Keratinocyte (primary cell): ENCODE data around the gene IQGAP3. TPM values are rescaled to one million over a fixed set of nuclear protein-coding genes. Genes with fewer than 3 reads are reported as not detected.

Experiments
- DNase-seq: peaks from one replicate; pipeline ENCODE4 v3.0.0-alpha.2; 2011; ENCODE audit warnings: low read depth, missing footprints, low spot score
- FAIRE-seq: peaks from 2 replicates; lab custom pipeline; 2011; peaks lifted over from hg19 to GRCh38; lab: Jason Lieb, UNC
- H2AFZ ChIP-seq: 2 replicates; pipeline ENCODE4 v1.6.0; 2012; ENCODE audit warnings: low read length, control low read depth, inconsistent platforms; ENCODE audit not compliant: control insufficient read depth
- H3K27ac ChIP-seq: 2 replicates; pipeline ENCODE4 v1.5.1; 2011; ENCODE audit warnings: low read length; ENCODE audit not compliant: control insufficient read depth, insufficient read depth
- H3K27me3 ChIP-seq: 3 replicates; pipeline ENCODE4 v1.6.0; 2011; ENCODE audit warnings: low read length; ENCODE audit not compliant: control insufficient read depth, insufficient read depth; ENCODE audit errors: extremely low read depth
- H3K36me3 ChIP-seq, 2 experiments: 2 replicates in 1 of 2; 3 replicates in 1 of 2; pipeline ENCODE4 v1.5.1; 2011; ENCODE audit warnings: low read length in 2 of 2, mild to moderate bottlenecking in 1 of 2; ENCODE audit not compliant: control insufficient read depth in 2 of 2, insufficient read depth in 2 of 2; ENCODE audit errors: extremely low read depth in 1 of 2
- H3K4me1 ChIP-seq: 3 replicates; pipeline ENCODE4 v1.5.1; 2011; ENCODE audit warnings: low read length; ENCODE audit not compliant: control insufficient read depth, insufficient read depth; ENCODE audit errors: extremely low read depth
- H3K4me2 ChIP-seq: 3 replicates; pipeline ENCODE4 v1.6.0; 2011; ENCODE audit warnings: low read depth, low read length; ENCODE audit not compliant: control insufficient read depth, insufficient read depth; ENCODE audit errors: extremely low read depth
- H3K4me3 ChIP-seq, 3 experiments: fragments of 200-600 bp in 1 of 3; sonication (generic) in 1 of 3; 2 replicates in 2 of 3; 3 replicates in 1 of 3; pipeline ENCODE4 v1.5.1; 2011 to 2016; ENCODE audit warnings: low read length in 3 of 3, mild to moderate bottlenecking in 3 of 3, control low read depth in 2 of 3, inconsistent platforms in 1 of 3, low read depth in 1 of 3, mixed read lengths in 1 of 3, mixed run types in 1 of 3, moderate library complexity in 1 of 3; ENCODE audit not compliant: control insufficient read depth in 2 of 3, insufficient read depth in 2 of 3; ENCODE audit errors: extremely low read depth in 1 of 3
- H3K79me2 ChIP-seq: 2 replicates; pipeline ENCODE4 v1.6.0; 2012; ENCODE audit warnings: low read length; ENCODE audit not compliant: control insufficient read depth, insufficient read depth
- H3K9ac ChIP-seq: 3 replicates; pipeline ENCODE4 v1.6.0; 2011; ENCODE audit warnings: low read length; ENCODE audit not compliant: control insufficient read depth, insufficient read depth; ENCODE audit errors: extremely low read depth
- H3K9me1 ChIP-seq: 3 replicates; pipeline ENCODE4 v1.6.0; 2011; ENCODE audit warnings: low read length; ENCODE audit not compliant: control insufficient read depth, insufficient read depth; ENCODE audit errors: extremely low read depth
- H3K9me3 ChIP-seq: 2 replicates; pipeline ENCODE4 v1.5.1; 2012; ENCODE audit warnings: low read depth, low read length; ENCODE audit not compliant: control insufficient read depth
- H4K20me1 ChIP-seq: 3 replicates; pipeline ENCODE4 v1.6.0; 2011; ENCODE audit warnings: low read length; ENCODE audit not compliant: control insufficient read depth, insufficient read depth; ENCODE audit errors: extremely low read depth
- EZH2 ChIP-seq: IDR thresholded peaks from one replicate; pipeline ENCODE4 v1.6.1; 2012; ENCODE audit warnings: inconsistent platforms, mild to moderate bottlenecking, low read length, moderate library complexity
- dilution Hi-C: fragments of 300-500 bp; cut with MboI; formaldehyde crosslinking; loops from one replicate; pipeline ENCODE4 v1.7.0; 2020; ENCODE audit warnings: low sequenced_read_pairs; ENCODE audit not compliant: extremely low pct_ligation_motif_present
- polyA plus RNA-seq, 5 experiments: library from polyadenylated mRNA; depleted of rRNA in 3 of 5; stranded (reverse) in 3 of 5; stranded (forward) in 1 of 5; unstranded in 1 of 5; fragments of >200 nt; gene quantifications; 1 replicate in 1 of 5; 2 replicates in 3 of 5; 3 replicates in 1 of 5; pipeline versions ENCODE4 v1.2.1 to v1.2.3, GENCODE V29; 2011 to 2012; ENCODE audit warnings: missing spikeins in 2 of 5, low read depth in 1 of 5, low replicate concordance in 1 of 5
- TF ChIP-seq, protein P1 (sequence below), 3 experiments: IDR thresholded peaks in 1 of 3; conservative IDR thresholded peaks in 1 of 3; optimal IDR thresholded peaks in 1 of 3; 2 replicates in 2 of 3; 3 replicates in 1 of 3; pipeline versions ENCODE3 to v1.5.1; 2011; ENCODE audit warnings: low read length in 3 of 3, mild to moderate bottlenecking in 3 of 3, moderate library complexity in 2 of 3, control low read depth in 1 of 3, inconsistent platforms in 1 of 3; ENCODE audit not compliant: insufficient read depth in 2 of 3; ENCODE audit errors: extremely low read depth in 1 of 3

IQGAP3 gene
- polyA plus RNA-seq, 1 donor (not counting 4 experiments of a cell fraction or from before 2014, with no cell fraction given) = 5.3 TPM

DNA sequence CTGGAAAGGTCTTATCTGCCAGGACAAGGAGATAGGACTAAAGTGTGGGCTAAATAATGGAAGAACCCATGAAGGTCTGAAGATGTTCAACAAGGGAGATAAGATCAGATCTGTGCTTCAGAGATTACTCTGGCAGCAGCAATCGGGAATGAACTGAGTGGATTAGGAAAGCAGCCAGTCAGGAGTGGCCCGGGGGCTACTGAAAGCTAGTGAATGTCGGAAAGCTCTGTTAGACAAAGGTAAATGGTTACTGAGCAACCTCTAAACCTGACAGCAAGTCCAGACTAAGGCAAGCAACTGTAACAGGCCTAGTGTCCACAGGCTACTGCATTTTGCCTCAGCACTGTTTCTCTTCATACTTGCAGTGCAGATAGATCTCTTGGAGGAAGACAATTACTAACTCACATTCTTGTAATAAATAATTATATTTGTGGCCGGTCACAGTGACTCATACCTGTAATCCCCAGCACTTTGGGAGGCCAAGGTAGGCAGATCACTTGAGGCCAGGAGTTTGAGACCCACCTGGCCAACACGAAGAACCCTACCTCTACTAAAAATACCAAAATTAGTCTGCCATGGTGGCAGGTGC is 12.5 kb downstream of the IQGAP3 start:
- no peak for TF ChIP-seq EZH2
- TF ChIP-seq, protein P1, sequence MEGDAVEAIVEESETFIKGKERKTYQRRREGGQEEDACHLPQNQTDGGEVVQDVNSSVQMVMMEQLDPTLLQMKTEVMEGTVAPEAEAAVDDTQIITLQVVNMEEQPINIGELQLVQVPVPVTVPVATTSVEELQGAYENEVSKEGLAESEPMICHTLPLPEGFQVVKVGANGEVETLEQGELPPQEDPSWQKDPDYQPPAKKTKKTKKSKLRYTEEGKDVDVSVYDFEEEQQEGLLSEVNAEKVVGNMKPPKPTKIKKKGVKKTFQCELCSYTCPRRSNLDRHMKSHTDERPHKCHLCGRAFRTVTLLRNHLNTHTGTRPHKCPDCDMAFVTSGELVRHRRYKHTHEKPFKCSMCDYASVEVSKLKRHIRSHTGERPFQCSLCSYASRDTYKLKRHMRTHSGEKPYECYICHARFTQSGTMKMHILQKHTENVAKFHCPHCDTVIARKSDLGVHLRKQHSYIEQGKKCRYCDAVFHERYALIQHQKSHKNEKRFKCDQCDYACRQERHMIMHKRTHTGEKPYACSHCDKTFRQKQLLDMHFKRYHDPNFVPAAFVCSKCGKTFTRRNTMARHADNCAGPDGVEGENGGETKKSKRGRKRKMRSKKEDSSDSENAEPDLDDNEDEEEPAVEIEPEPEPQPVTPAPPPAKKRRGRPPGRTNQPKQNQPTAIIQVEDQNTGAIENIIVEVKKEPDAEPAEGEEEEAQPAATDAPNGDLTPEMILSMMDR (optimal IDR thresholded peaks at IDR 0.05 in 1 of 3, IDR thresholded peaks at IDR 0.05 in 1 of 3, conservative IDR thresholded peaks at IDR 0.05 in 1 of 3; ENCODE audit: extremely low read depth in 1 of 3, insufficient read depth in 2 of 3, low read length in 3 of 3) = no peak
- no peak overlapping the region for H3K27ac ChIP-seq
- no peak overlapping the region for H2AFZ ChIP-seq
- no peaks in the 10 kb centered on the region for H4K20me1 ChIP-seq
- no peaks in the 10 kb centered on the region for H3K9me1 ChIP-seq
- no peaks in the 10 kb centered on the region for H3K4me1 ChIP-seq
- DNase-seq (no peak), FAIRE-seq (no peak)
- peaks cover 0 to 19% of the 10 kb centered on the region in 2 experiments for H3K36me3 ChIP-seq
- dilution Hi-C loops = no loop called here
- H3K9ac ChIP-seq = no peak overlapping the region
- H3K9me3 ChIP-seq = no peaks in the 10 kb centered on the region
- no peaks in the 10 kb centered on the region for H3K79me2 ChIP-seq
- H3K4me2 ChIP-seq = no peak overlapping the region
- no peak overlapping the region for H3K4me3 ChIP-seq
- no peaks in the 10 kb centered on the region for H3K27me3 ChIP-seq

DNA sequence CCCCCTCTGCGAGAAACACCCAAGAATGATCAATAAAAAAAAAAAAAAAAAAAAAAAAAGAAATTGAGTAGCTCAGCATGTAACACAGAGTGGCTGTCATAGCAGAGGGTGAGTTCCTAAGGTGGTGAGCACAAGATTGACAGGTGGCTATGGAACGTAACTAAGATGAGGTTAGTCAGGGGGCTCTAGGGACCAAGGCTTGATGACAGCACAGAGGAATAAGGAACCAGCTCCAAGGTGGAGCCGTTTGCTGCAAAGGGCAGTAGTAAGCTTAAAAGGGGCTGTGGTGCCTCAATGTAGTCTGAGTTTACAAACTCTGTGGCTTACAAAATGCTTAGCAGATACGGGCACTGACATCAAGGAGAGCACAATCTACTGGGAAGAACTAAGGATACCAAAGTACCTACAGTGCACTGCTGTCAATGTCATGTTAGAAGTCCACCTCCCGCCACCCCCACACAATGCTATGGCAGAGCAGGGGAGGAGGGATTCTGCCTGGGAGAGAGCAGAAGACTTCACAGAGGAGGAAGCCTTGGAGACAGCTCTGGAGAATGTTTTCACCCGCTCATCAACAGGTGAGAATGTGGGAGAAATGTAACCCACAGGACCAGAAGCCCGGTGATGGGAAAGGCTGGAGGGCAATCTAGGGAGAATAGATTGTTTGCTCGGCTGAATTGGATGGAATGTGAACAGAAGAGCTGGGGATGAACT is 13.1 kb downstream of the IQGAP3 start:
- Histone ChIP-seq H3K9me3 (no peaks in the 10 kb centered on the region), H3K27ac (no peak overlapping the region), H3K79me2 (no peaks in the 10 kb centered on the region), H4K20me1 (no peaks in the 10 kb centered on the region), H3K4me3 (no peak overlapping the region), H3K36me3 (peaks cover 0 to 22% of the 10 kb centered on the region in 2 experiments), H3K9me1 (no peaks in the 10 kb centered on the region), H3K4me1 (no peaks in the 10 kb centered on the region), H3K27me3 (no peaks in the 10 kb centered on the region), H2AFZ (no peak overlapping the region), H3K9ac (no peak overlapping the region), H3K4me2 (no peak overlapping the region)
- dilution Hi-C loops = no loop called here
- DNase-seq (no peak), FAIRE-seq (no peak)
- TF ChIP-seq, protein P1 (optimal IDR thresholded peaks at IDR 0.05 in 1 of 3, IDR thresholded peaks at IDR 0.05 in 1 of 3, conservative IDR thresholded peaks at IDR 0.05 in 1 of 3; ENCODE audit: extremely low read depth in 1 of 3, insufficient read depth in 2 of 3, low read length in 3 of 3) = no peak
- no peak for TF ChIP-seq EZH2
